ENCODE measurements around the gene IGSF5. TPM values are rescaled to one million over a fixed set of nuclear protein-coding genes. Genes with fewer than 3 reads are reported as not detected.
"Not testable (repeated sequence)": the region's sequence is repeated elsewhere in the genome, so short reads cannot be mapped to it uniquely, and the experiment has no call there.

Gene IGSF5
- under 1 TPM; 0.64 to 0.82 TPM for total RNA-seq

DNA sequence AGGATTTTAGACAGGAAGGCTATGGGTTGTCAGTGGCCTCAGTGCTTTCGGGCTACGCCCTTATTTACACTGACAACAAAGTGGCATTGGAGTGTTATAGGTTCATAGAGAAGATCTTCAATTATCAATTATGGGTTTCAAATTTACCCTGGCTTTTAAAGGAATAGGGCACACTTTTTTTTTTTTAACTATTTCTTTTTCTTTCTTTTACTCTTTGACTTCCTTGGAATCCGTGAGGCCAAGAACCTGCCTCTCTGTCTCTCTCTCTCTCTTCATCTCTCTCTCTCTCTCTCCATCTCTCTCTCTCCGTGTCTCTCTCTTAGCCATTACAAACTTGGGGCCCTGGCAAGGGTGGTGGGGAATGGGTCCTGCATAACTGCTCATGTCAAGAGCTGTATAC is at the start of gene IGSF5:
Gene IGSF5, plus strand, starts transcription at position 301 of the 400 bp plus-strand sequence. CDS start 327 bp downstream, outside the sequence.
- H3K9me3 ChIP-seq; intact Hi-C loops (cut with DNase I); H3K4me3 ChIP-seq; H3K36me3 ChIP-seq; H3K4me1 ChIP-seq; H3K9ac ChIP-seq (ENCODE audit: low read depth in 2 of 2, low read length in 2 of 2); DNase-seq; H3K27me3 ChIP-seq; H3K27ac ChIP-seq: not testable (repeated sequence)

DNA sequence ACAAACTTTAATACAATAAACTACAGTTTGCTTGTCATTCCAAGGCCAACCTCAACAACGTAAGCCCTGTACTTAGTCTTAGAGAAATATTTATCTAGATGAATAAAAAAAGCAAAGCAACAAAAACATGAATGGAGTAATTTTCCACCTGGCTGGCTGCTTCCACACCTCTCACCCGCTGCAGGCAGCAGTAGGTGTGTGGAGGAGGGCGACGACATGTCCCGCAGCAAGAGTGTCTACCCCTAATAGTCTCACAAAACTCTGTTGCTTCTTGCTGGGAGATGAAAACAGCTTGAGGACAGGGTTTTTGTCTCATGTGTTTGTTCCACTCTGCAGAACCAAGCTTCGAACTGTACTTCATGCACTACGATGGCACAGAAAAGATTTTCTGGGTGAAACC is 48.8 kb upstream of the IGSF5 start:
- intact Hi-C loops (cut with DNase I): no loop called here
- DNase-seq: no peak
- H3K9me3 ChIP-seq: no peaks in the 10 kb centered on the region
- no peaks in the 10 kb centered on the region for H3K36me3 ChIP-seq
- no peaks in the 10 kb centered on the region for H3K27me3 ChIP-seq
- H3K4me1 ChIP-seq: no peaks in the 10 kb centered on the region
- H3K9ac ChIP-seq (ENCODE audit: low read depth in 2 of 2, low read length in 2 of 2): no peak overlapping the region
- no peak overlapping the region for H3K4me3 ChIP-seq
- TF ChIP-seq, protein P1, sequence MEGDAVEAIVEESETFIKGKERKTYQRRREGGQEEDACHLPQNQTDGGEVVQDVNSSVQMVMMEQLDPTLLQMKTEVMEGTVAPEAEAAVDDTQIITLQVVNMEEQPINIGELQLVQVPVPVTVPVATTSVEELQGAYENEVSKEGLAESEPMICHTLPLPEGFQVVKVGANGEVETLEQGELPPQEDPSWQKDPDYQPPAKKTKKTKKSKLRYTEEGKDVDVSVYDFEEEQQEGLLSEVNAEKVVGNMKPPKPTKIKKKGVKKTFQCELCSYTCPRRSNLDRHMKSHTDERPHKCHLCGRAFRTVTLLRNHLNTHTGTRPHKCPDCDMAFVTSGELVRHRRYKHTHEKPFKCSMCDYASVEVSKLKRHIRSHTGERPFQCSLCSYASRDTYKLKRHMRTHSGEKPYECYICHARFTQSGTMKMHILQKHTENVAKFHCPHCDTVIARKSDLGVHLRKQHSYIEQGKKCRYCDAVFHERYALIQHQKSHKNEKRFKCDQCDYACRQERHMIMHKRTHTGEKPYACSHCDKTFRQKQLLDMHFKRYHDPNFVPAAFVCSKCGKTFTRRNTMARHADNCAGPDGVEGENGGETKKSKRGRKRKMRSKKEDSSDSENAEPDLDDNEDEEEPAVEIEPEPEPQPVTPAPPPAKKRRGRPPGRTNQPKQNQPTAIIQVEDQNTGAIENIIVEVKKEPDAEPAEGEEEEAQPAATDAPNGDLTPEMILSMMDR (IDR thresholded peaks at IDR 0.05): no peak
- H3K27ac ChIP-seq: no peak overlapping the region

DNA sequence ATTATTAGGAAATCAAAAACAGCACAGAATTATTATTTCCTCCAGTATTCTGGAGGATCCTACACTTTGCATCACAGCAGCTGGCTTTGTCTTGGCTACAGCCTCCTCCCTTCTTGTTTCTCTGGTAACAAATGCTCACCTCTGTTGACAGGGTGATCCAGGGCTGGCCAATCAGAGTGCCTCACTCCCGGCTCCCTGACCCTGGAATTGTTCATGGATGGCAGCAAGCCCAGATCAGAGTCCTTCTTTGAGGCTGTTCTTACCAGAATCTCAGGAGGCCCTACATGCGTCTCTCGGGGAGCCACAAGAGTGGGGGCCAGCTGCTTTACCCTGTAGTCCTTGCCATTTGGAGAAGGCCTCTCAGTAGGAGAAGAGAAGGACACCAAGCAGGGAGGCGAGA is 48.4 kb upstream of the IGSF5 start:
- Histone ChIP-seq H3K9me3 (no peaks in the 10 kb centered on the region), H3K4me3 (no peak overlapping the region), H3K9ac (ENCODE audit: low read depth in 2 of 2, low read length in 2 of 2) (no peak overlapping the region), H3K27ac (no peak overlapping the region), H3K36me3 (no peaks in the 10 kb centered on the region), H3K4me1 (no peaks in the 10 kb centered on the region), H3K27me3 (no peaks in the 10 kb centered on the region)
- TF ChIP-seq, protein P1 (IDR thresholded peaks at IDR 0.05): no peak
- intact Hi-C loops (cut with DNase I): no loop called here
- peak; percentile 73 for DNase-seq

DNA sequence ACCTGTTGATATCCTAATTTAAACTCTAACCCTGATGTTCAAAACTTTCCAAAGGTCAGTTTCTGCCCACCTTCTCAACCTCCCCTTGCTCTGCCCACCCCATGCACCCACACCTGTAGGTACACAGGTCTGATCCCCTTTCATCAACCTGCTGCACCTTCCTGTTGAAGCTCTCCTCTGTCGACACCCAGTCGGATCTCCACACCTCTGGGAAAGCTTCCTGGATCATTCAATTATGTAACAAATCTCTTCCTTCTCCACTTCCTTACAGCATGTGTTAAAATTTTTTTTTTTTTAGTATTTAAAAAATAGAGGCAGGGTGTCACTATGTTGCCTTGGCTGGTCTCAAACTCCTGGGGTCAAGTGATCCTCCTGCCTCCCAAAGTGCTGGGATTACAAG is 44.7 kb upstream of the IGSF5 start:
- TF ChIP-seq, protein P1 (IDR thresholded peaks at IDR 0.05): no peak
- DNase-seq: no peak
- Histone ChIP-seq H3K9me3 (no peaks in the 10 kb centered on the region), H3K27me3 (no peaks in the 10 kb centered on the region), H3K27ac (no peak overlapping the region), H3K4me1 (no peaks in the 10 kb centered on the region), H3K36me3 (no peaks in the 10 kb centered on the region), H3K9ac (ENCODE audit: low read depth in 2 of 2, low read length in 2 of 2) (no peak overlapping the region), H3K4me3 (no peak overlapping the region)
- intact Hi-C loops (cut with DNase I): no loop called here

DNA sequence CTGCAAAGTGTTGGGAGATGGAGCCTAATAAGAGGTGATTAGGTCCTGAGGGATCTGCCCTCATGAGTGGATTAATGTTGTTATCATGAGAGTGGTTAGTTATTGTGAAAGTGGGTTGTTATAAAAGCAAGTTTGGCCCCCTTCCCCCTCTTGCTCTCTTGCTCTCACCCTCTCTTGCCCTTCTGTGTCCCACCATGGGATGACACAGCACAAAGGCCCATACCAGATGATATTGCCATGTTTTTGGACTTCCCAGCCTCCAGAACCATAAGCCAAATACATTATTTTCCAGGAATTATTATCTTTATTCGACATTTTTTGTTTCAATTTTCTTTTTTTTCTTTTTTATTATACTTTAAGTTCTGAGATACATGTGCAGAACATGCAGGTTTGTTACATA is 41.4 kb upstream of the IGSF5 start:
- no peak for DNase-seq
- intact Hi-C loops (cut with DNase I): no loop called here
- Histone ChIP-seq H3K9ac (ENCODE audit: low read depth in 2 of 2, low read length in 2 of 2) (no peak overlapping the region), H3K36me3 (no peaks in the 10 kb centered on the region), H3K4me3 (no peak overlapping the region), H3K9me3 (no peaks in the 10 kb centered on the region), H3K4me1 (no peaks in the 10 kb centered on the region), H3K27me3 (no peaks in the 10 kb centered on the region), H3K27ac (no peak overlapping the region)
- TF ChIP-seq, protein P1 (IDR thresholded peaks at IDR 0.05): no peak

DNA sequence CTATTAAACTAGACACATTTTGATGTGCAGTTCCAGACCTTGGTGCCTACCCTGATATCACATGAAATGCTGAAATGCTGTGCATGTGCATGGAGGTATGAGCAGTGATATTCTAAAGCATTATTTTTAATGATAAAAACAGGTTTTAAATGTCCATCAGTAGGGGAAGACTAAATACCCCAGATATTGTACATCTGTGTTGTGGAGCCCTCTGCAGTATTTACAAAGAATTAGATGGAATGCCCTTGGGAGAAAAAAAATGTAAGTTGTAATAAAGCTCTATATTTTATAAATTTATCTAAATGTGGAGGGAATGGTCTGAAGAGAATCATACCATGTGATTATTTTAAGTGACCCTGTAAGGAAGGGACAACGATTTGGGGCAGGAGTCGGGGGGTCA is 39.1 kb upstream of the IGSF5 start:
- Histone ChIP-seq H3K4me3 (no peak overlapping the region), H3K9ac (ENCODE audit: low read depth in 2 of 2, low read length in 2 of 2) (no peak overlapping the region), H3K27ac (no peak overlapping the region), H3K36me3 (no peaks in the 10 kb centered on the region), H3K9me3 (no peaks in the 10 kb centered on the region), H3K27me3 (no peaks in the 10 kb centered on the region), H3K4me1 (no peaks in the 10 kb centered on the region)
- intact Hi-C loops (cut with DNase I): no loop called here
- TF ChIP-seq, protein P1 (IDR thresholded peaks at IDR 0.05): no peak
- no peak for DNase-seq

Data from colonic mucosa (tissue), 4 donors.